Measurements from ENCODE around the gene ARHGEF9. TPM values are rescaled to one million over a fixed set of nuclear protein-coding genes. Genes with fewer than 3 reads are reported as not detected.

The ARHGEF9 gene
- total RNA-seq, 4 donors from 2014 or later: 29.9 to 108 (median 36.9) TPM

- H3K27ac ChIP-seq: no peak overlapping the region
- H3K4me1 ChIP-seq: no peaks in the 10 kb centered on the region
- H3K9me3 ChIP-seq: no peaks in the 10 kb centered on the region
- intact Hi-C loops (cut with DNase I; ENCODE audit: low total_unique reads): no loop called here
- H3K36me3 ChIP-seq: no peaks in the 10 kb centered on the region
- TF ChIP-seq EP300 (IDR thresholded peaks at IDR 0.05; ENCODE audit: low read depth) (no peak), CTCF (IDR thresholded peaks at IDR 0.05) (no peak), POLR2AphosphoS5 (IDR thresholded peaks at IDR 0.05) (no peak), POLR2A (IDR thresholded peaks at IDR 0.05) (no peak)
- in situ Hi-C loops (cut with MboI; ENCODE audit: low pct_ligation_motif_present in 1 of 4, low pct_unique_long_range_greater_than_20kb in 1 of 4, low sequenced_read_pairs in 3 of 4): no loop called here
- no peak overlapping the region for H3K4me3 ChIP-seq
- no peaks in the 10 kb centered on the region for H3K27me3 ChIP-seq
- no peak for DNase-seq
Observed at GRCh38 chrX:63719633-63720032, 65.4 kb downstream of the ARHGEF9 start.

GRCh38 chrX:63718010-63718694 lies 66.9 kb downstream of the ARHGEF9 start:
- WGBS, 2 donors (ENCODE audit: low coverage in 1 of 2): 68% methylated on average over 2 of the region's 2 CpGs; no CpG with 5 or more reads in 1 of the 2 donors
- intact Hi-C loops (cut with DNase I; ENCODE audit: low total_unique reads) (no loop called here), in situ Hi-C loops (cut with MboI; ENCODE audit: low pct_ligation_motif_present in 1 of 4, low pct_unique_long_range_greater_than_20kb in 1 of 4, low sequenced_read_pairs in 3 of 4) (no loop called here)
- Histone ChIP-seq H3K27ac (no peak overlapping the region), H3K27me3 (no peaks in the 10 kb centered on the region), H3K9me3 (no peaks in the 10 kb centered on the region), H3K4me1 (no peaks in the 10 kb centered on the region), H3K36me3 (no peaks in the 10 kb centered on the region), H3K4me3 (no peak overlapping the region)
- DNase-seq: no peak
- no peak for TF ChIP-seq POLR2A (IDR thresholded peaks at IDR 0.05)
- no peak for TF ChIP-seq EP300 (IDR thresholded peaks at IDR 0.05; ENCODE audit: low read depth)
- no peak for TF ChIP-seq CTCF (IDR thresholded peaks at IDR 0.05)
- TF ChIP-seq POLR2AphosphoS5 (IDR thresholded peaks at IDR 0.05): no peak

- WGBS, 2 donors (ENCODE audit: low coverage in 1 of 2): 50% methylated on average over 2 of the region's 2 CpGs; no CpG with 5 or more reads in 1 of the 2 donors
- no peak overlapping the region for H3K27ac ChIP-seq
Observed at GRCh38 chrX:63713526-63713925, 71.5 kb downstream of the ARHGEF9 start.

DNA sequence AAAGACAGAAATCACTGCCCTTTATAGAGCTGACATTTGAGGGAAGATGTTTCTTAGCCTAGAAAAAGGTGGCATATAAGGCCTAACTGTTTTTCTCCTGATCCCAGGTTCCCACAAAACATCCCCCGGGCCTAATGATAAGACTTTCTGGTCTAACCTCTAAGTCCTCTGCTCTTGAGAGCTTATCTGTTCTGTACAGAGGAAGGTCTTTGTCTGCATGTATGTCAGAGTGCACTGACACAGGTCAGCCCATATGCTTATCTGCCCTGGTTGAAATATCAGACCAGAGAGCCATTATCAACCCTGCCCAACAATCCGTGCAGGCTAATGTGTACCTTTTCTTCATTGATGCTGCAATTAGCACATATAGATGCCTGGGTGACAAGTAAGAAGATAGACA lies 76.2 kb downstream of the ARHGEF9 start:
- intact Hi-C loops (cut with DNase I; ENCODE audit: low total_unique reads) (no loop called here), in situ Hi-C loops (cut with MboI; ENCODE audit: low pct_ligation_motif_present in 1 of 4, low pct_unique_long_range_greater_than_20kb in 1 of 4, low sequenced_read_pairs in 3 of 4) (no loop called here)
- H3K27me3 ChIP-seq: no peaks in the 10 kb centered on the region
- 74% methylated on average over 2 of the region's 2 CpGs; no CpG with 5 or more reads in 1 of the 2 donors for WGBS, 2 donors (ENCODE audit: low coverage in 1 of 2)
- H3K9me3 ChIP-seq: no peaks in the 10 kb centered on the region
- H3K27ac ChIP-seq: no peak overlapping the region
- H3K36me3 ChIP-seq: no peaks in the 10 kb centered on the region
- DNase-seq: no peak
- no peak overlapping the region for H3K4me3 ChIP-seq
- TF ChIP-seq EP300 (IDR thresholded peaks at IDR 0.05; ENCODE audit: low read depth) (no peak), POLR2A (IDR thresholded peaks at IDR 0.05) (no peak), CTCF (IDR thresholded peaks at IDR 0.05) (no peak), POLR2AphosphoS5 (IDR thresholded peaks at IDR 0.05) (no peak)
- H3K4me1 ChIP-seq: no peaks in the 10 kb centered on the region

More at GRCh38 chrX:63713526-63713925, 71.5 kb downstream of the ARHGEF9 start:
- Histone ChIP-seq H3K4me1 (no peaks in the 10 kb centered on the region), H3K4me3 (no peak overlapping the region), H3K27me3 (no peaks in the 10 kb centered on the region), H3K36me3 (no peaks in the 10 kb centered on the region), H3K9me3 (no peaks in the 10 kb centered on the region)
- in situ Hi-C loops (cut with MboI; ENCODE audit: low pct_ligation_motif_present in 1 of 4, low pct_unique_long_range_greater_than_20kb in 1 of 4, low sequenced_read_pairs in 3 of 4): no loop called here
- intact Hi-C loops (cut with DNase I; ENCODE audit: low total_unique reads): no loop called here
- DNase-seq: no peak
- TF ChIP-seq CTCF (IDR thresholded peaks at IDR 0.05) (no peak), POLR2AphosphoS5 (IDR thresholded peaks at IDR 0.05) (no peak), POLR2A (IDR thresholded peaks at IDR 0.05) (no peak), EP300 (IDR thresholded peaks at IDR 0.05; ENCODE audit: low read depth) (no peak)

Data from transverse colon (tissue), 4 donors.